SK-N-MC (cell line): ENCODE measurements around the gene CDK2AP2.

Experiments used
- DNase-seq: peaks from one replicate; pipeline ENCODE4 v3.0.0-alpha.2; 2011; ENCODE audit warnings: low read depth, low spot score
- H3K27ac ChIP-seq: fragments of 200-600 bp; sonication (generic); 2 replicates; pipeline ENCODE4 v1.5.1; 2016; ENCODE audit warnings: mixed run types
- H3K36me3 ChIP-seq: fragments of 200-600 bp; sonication (generic); 2 replicates; pipeline ENCODE4 v1.6.1; 2017; ENCODE audit warnings: antibody characterized with exemption, low read length, mixed read lengths; ENCODE audit not compliant: insufficient read depth
- H3K4me3 ChIP-seq: fragments of 200-600 bp; sonication (generic); 2 replicates; pipeline ENCODE4 v1.5.1; 2016
- H3K9ac ChIP-seq: fragments of 200-600 bp; sonication (generic); 2 replicates; pipeline ENCODE4 v1.8.0; 2017; ENCODE audit warnings: mixed run types, mixed read lengths; ENCODE audit not compliant: insufficient read length
- H3K9me3 ChIP-seq: fragments of 200-600 bp; sonication (generic); 2 replicates; pipeline ENCODE4 v1.6.1; 2017; ENCODE audit warnings: low read depth, mild to moderate bottlenecking, antibody characterized with exemption, low read length, moderate library complexity, mixed read lengths
- EZH2 ChIP-seq: fragments of 200-600 bp; sonication (generic); IDR thresholded peaks from one replicate; pipeline ENCODE4 v1.6.1; 2017; ENCODE audit warnings: antibody characterized with exemption
- FOXP2 ChIP-seq: optimal IDR thresholded peaks from 2 replicates; pipeline ENCODE3; 2011; ENCODE audit warnings: mild to moderate bottlenecking, moderate library complexity; ENCODE audit not compliant: insufficient read depth; ENCODE audit errors: extremely low read length, control extremely low read depth
- POLR2AphosphoS5 ChIP-seq: IDR thresholded peaks from 2 replicates; pipeline ENCODE4 v1.6.1; 2012; ENCODE audit warnings: mild to moderate bottlenecking, low read depth, low read length, borderline replicate concordance

CDK2AP2 gene

DNA sequence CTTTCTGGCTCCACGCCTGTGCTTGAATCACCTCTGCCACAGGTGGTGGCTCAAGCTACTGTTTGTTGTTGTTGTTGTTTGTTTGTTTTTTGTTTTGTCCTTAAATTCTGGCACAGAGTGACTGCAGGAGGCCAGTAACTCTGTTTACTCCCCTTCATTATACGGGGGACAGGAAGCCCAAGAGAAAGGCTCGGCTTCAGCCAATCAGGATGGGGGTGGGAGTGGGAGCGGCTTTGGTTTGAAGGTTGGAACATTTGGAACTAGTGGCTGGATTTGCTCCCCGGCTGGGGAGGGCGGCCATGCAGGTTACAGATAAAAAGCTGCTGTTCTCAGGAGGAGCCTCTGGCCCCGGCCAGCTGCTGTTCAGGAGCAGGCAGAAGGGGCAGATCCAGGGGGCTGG lies 35.0 kb upstream of the CDK2AP2 start:
- no peaks in the 10 kb centered on the region for H3K36me3 ChIP-seq
- no peaks in the 10 kb centered on the region for H3K9me3 ChIP-seq
- no peak for DNase-seq
- TF ChIP-seq POLR2AphosphoS5: no peak
- TF ChIP-seq FOXP2: no peak
- no peak for TF ChIP-seq EZH2
- H3K4me3 ChIP-seq: no peak overlapping the region
- H3K9ac ChIP-seq: no peak overlapping the region
- no peak overlapping the region for H3K27ac ChIP-seq

DNA sequence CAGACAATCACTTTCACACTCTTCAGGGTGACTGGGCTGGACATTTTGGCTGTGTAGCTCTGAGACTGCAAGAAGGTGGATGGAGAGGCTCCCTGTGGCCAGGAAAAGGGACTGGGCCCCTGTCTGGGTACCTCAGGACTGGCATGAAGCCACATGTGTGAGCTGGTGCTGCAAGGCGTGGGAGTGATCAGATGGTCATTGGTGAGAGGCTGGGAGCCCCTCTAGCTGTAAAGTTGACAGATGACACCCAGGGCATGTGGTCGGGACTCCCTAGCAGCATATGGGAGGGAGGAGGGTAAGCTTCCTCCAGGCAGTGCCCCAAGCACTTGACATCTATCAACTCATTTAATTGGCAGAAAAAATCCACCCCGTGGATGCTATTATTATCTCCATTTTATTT lies 34.2 kb upstream of the CDK2AP2 start:
- Histone ChIP-seq H3K9me3 (no peaks in the 10 kb centered on the region), H3K27ac (no peak overlapping the region), H3K36me3 (no peaks in the 10 kb centered on the region), H3K4me3 (no peak overlapping the region), H3K9ac (no peak overlapping the region)
- DNase-seq: no peak
- TF ChIP-seq POLR2AphosphoS5 (no peak), FOXP2 (no peak), EZH2 (no peak)

DNA sequence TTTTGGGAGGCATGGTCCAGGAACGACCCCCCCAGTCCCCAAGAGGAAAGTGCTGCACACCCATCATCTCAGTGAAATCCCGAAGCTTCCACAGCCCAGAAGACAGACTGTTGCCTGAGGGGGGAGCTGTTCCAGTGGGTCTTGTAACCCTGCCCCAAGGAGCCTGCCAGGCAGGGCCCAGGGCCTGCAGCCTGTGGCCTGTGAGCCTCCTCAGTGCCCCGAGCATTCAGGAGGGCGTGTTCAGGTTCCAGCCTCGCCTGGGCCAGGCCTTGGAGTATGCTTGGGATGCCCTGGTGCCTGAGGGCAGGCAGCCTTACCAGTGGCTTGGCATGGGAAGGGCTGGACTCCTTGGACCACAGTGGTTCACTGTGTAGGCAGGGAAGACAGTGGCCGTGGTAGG lies 33.2 kb upstream of the CDK2AP2 start:
- no peaks in the 10 kb centered on the region for H3K36me3 ChIP-seq
- no peak overlapping the region for H3K9ac ChIP-seq
- no peak overlapping the region for H3K27ac ChIP-seq
- no peaks in the 10 kb centered on the region for H3K9me3 ChIP-seq
- no peak overlapping the region for H3K4me3 ChIP-seq
- no peak for DNase-seq
- TF ChIP-seq POLR2AphosphoS5: no peak
- no peak for TF ChIP-seq FOXP2
- TF ChIP-seq EZH2: no peak

DNA sequence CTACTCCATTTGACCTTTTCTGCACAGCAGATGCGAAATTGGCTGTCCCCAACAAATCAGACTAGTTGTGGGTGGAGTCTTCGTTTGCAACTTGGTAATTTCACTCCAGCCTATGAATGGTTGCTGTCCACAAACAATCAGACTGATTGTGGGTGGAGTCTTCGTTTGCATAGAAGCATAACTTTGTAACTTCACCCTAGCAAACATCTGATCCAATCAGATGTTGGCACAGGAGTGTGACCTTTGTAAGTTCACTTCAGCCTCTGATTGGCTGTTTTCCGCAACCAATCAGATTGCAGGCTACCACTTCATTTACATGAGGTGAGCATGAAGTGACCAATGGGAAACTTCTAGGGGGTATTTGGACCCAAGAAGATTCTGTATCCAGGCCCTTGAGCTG lies 31.6 kb upstream of the CDK2AP2 start:
- Histone ChIP-seq H3K4me3 (no peak overlapping the region), H3K9me3 (no peaks in the 10 kb centered on the region; the same call in 1 of the 2 replicates), H3K9ac (no peak overlapping the region), H3K27ac (no peak overlapping the region), H3K36me3 (no peaks in the 10 kb centered on the region)
- TF ChIP-seq FOXP2 (no peak), POLR2AphosphoS5 (no peak), EZH2 (no peak)
- no peak for DNase-seq

DNA sequence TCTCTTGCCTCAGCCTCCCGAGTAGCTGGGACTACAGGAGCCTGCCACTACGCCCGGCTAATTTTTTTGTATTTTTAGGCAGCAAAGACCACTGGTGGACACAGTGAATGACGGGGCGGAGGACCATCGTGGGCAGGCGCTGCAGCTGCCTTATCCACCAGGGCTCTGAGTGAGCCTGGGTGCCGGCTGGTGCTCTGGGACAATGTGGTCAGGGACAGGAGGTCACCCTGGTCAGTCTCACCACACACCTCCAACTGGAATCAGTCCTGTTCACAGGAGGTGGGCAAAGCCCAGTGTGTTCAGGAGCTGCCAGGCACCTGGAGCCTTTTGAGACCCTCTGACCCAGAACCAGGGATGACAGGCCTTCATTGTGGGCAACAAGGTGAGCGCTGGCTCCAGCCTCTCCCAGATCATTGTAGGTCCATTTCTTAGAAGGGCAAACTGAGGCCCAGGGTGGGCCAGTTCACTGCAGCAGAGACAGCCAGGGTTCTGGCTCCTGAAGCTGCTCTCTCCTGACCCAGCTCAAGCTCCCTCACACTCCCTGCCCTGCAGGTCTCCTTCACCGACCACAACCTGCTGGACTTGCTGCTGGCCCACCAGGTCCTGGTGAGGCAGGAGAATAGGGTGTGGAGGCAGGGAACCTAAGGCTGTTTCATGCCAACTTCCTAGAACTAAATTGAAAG lies 31.0 kb upstream of the CDK2AP2 start:
- H3K27ac ChIP-seq: no peak overlapping the region
- H3K9ac ChIP-seq: no peak overlapping the region
- H3K36me3 ChIP-seq: no peaks in the 10 kb centered on the region
- no peak for DNase-seq
- TF ChIP-seq POLR2AphosphoS5: no peak
- no peak for TF ChIP-seq EZH2
- TF ChIP-seq FOXP2: no peak
- peaks cover 4% of the 10 kb centered on the region; the same call in 1 of the 2 replicates for H3K9me3 ChIP-seq
- H3K4me3 ChIP-seq: no peak overlapping the region

DNA sequence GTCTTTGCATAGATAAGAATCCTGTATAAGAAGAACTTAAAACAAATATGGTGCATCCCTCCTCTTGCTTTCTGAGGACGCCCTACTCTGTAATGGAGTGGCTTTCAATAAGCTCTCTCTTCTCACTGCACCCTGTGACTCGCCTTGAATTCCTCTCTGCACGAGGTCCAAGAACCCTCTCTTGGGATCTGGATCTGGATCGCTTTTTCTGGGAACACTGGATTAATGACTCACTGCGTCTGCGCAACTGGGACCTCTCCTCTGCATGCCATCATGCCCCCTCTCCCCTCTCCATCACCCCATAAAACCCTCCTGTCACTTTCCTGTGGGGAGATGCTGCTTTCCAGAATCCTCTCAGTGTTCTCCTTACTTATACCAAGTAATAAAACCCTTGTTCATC lies 30.3 kb upstream of the CDK2AP2 start:
- TF ChIP-seq FOXP2: no peak
- no peak for TF ChIP-seq EZH2
- TF ChIP-seq POLR2AphosphoS5: no peak
- DNase-seq: no peak
- H3K36me3 ChIP-seq: no peaks in the 10 kb centered on the region
- peaks cover 7% of the 10 kb centered on the region; the same call in 1 of the 2 replicates for H3K9me3 ChIP-seq
- no peak overlapping the region for H3K9ac ChIP-seq
- H3K27ac ChIP-seq: no peak overlapping the region
- no peak overlapping the region for H3K4me3 ChIP-seq

DNA sequence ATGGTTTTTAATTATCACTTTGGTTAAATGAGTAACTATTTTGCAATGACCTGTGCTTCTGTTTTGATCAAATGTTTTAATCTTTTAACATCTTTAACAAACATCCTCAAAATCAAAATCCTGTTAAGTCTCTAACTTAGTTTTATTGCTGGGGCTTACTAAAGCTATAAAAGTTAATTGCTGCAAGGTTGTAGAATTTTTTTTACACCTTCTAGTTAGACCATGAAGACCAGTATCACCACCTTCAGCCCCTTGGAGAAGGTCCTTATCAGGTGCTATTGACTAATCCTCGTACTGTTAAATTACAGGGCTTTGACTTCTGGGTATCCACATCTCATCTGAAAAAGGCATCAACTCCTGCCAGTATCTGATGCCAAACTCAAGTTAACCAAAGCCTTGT lies 27.6 kb upstream of the CDK2AP2 start:
- Histone ChIP-seq H3K36me3 (no peaks in the 10 kb centered on the region), H3K4me3 (no peak overlapping the region), H3K9me3 (peaks cover 7% of the 10 kb centered on the region; the same call in 1 of the 2 replicates), H3K27ac (no peak overlapping the region), H3K9ac (no peak overlapping the region)
- no peak for DNase-seq
- TF ChIP-seq EZH2 (no peak), POLR2AphosphoS5 (no peak), FOXP2 (no peak)

DNA sequence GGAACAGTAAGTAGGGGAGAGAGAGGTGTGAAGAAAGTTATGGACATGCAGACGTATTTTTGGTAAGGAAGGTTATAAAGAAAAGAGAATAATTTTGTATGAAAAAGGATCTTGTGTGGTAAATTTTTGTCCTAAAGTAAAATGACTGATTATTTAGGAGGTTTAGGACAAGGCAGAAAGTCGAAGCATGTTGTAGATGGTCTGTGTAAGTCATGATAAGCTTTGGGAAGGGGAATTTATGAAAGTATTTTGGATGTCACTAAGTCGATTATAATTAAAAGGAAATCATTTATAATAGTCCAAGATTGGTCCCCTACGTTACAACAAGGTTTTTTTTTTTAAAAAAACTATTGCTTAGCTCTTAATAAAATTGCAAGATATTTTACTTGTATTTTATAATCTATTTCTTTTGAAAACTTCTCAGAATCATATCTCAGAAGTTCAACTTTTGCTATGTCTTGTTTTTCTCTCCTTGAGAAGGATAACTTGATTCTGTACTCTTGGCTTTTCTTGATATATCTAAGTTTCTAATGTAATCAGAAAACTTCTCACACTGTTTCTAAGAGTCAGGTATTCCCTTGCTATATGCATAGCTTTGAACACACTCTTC lies 26.2 kb upstream of the CDK2AP2 start:
- Histone ChIP-seq H3K9me3 (peaks cover 7% of the 10 kb centered on the region; the same call in 1 of the 2 replicates), H3K9ac (no peak overlapping the region), H3K27ac (no peak overlapping the region), H3K36me3 (no peaks in the 10 kb centered on the region), H3K4me3 (no peak overlapping the region)
- no peak for DNase-seq
- TF ChIP-seq FOXP2 (no peak), POLR2AphosphoS5 (no peak), EZH2 (no peak)

DNA sequence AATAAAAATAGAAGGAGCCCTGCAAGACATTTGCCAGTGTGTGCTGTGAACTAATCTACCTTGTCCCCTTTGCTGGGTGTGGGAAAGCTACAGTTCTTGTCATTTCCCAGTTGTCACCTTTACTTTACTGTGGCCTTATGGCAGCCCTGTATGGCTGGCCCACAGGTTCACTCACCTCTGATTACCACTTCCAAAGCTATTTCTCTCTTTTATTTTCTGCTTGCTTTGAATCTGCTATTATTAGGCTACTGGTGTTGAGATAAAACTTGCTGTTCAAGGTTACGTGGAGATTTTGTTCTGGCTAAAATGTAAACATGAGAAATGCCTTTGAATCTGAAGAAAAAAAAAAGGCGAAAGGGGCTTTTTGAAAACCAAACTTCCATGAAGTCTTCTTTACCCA lies 24.9 kb upstream of the CDK2AP2 start:
- no peak for DNase-seq
- Histone ChIP-seq H3K4me3 (no peak overlapping the region), H3K36me3 (no peaks in the 10 kb centered on the region), H3K9me3 (peaks cover 7% of the 10 kb centered on the region; the same call in 1 of the 2 replicates), H3K9ac (no peak overlapping the region), H3K27ac (no peak overlapping the region)
- TF ChIP-seq POLR2AphosphoS5 (no peak), FOXP2 (no peak), EZH2 (no peak)

DNA sequence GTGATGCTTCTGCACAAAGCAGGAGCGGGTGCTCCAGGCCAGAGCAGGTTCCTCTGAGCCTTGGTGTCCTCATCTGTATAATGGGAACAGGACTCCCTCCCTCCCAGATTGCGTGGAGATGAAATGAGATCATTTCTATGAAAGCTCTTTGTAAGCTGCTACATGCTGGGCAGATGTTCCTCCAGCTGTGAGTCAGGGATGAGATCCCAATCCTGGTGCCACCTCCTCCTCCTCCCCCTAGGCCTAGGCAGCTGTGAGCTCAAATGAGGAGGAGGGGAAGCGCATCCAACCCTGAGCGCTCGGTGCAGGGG lies 22.3 kb upstream of the CDK2AP2 start:
- Histone ChIP-seq H3K36me3 (no peaks in the 10 kb centered on the region), H3K27ac (no peak overlapping the region), H3K9ac (no peak overlapping the region), H3K9me3 (peaks cover 7% of the 10 kb centered on the region; the same call in 1 of the 2 replicates), H3K4me3 (no peak overlapping the region)
- TF ChIP-seq POLR2AphosphoS5 (no peak), FOXP2 (no peak), EZH2 (no peak)
- no peak for DNase-seq
